Activated naive CD4-positive, alpha-beta T cell treated with anti-CD3 and anti-CD28 coated beads, Interleukin-2, amount 50 U/mL, for 72 hours (primary cell): ENCODE results near the gene SCIN. TPM values are rescaled to one million over a fixed set of nuclear protein-coding genes. Genes with fewer than 3 reads are reported as not detected.
A peak's percentile ranks its signal among the peaks of the same experiment; 100 is the strongest.
"Not testable (repeated sequence)": the region's sequence is repeated elsewhere in the genome, so short reads cannot be mapped to it uniquely, and the experiment has no call there.

Experiments used
- ATAC-seq, 2 donors: fragments of 150-1000 bp; cut with Tn5 transposase; 2 replicates each; pipeline ENCODE4 v1.10.0; 2021; ENCODE audit warnings: mild to moderate bottlenecking in 2 of 2, moderate library complexity in 2 of 2
- DNase-seq, 2 donors: peaks; one replicate each; pipeline ENCODE4 v3.0.0; 2021 to 2022; ENCODE audit warnings: low spot score in 2 of 2
- H3K27ac Mint-ChIP-seq, 2 donors: one replicate each; pipeline ENCODE4 v1.8.0; 2022; ENCODE audit warnings: mild to moderate bottlenecking in 2 of 2, mixed read lengths in 2 of 2
- H3K36me3 Mint-ChIP-seq, 2 donors: one replicate each; pipeline ENCODE4 v1.8.0; 2022; ENCODE audit warnings: mixed read lengths in 2 of 2
- H3K9me3 Mint-ChIP-seq, 2 donors: one replicate each; pipeline ENCODE4 v1.8.0; 2022; ENCODE audit warnings: mixed read lengths in 2 of 2
- total RNA-seq, 2 donors: library from RNA; stranded (reverse); gene quantifications; one replicate each; pipeline ENCODE4 v1.2.3, GENCODE V29; 2022

The SCIN gene
- under 1 TPM in 1 of 2 donors, not detected in 1; 0.80 TPM for total RNA-seq

DNA sequence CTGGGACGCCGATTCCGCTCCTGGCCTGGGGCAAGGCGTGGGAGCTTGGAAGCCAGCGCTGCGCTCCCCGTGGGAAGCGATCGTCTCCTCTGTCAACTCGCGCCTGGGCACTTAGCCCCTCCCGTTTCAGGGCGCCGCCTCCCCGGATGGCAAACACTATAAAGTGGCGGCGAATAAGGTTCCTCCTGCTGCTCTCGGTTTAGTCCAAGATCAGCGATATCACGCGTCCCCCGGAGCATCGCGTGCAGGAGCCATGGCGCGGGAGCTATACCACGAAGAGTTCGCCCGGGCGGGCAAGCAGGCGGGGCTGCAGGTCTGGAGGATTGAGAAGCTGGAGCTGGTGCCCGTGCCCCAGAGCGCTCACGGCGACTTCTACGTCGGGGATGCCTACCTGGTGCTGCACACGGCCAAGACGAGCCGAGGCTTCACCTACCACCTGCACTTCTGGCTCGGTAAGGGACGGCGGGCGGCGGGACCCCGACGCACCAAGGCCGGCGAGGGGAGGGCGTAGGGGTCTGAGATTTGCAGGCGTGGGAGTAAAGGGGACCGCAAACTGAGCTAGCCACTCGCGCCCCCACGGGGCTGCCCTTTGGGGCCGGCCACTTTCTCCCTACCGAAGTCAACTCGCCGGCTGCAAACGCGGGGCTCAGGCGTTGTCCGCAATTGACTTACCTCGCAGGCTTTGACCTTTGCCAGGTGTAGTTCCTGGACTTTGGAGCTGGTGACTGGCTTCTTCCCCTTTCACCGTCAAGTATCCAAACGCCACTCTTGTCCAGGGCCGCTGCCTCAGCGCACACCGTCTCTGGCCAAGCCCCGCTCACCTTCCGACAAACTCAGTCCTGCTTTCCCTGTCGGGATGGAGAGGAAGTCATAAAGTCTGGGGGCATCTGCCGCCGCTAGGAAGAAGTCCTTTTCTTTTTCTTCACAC is at the start of gene SCIN:
Gene SCIN, plus strand, starts transcription at position 187 of the 928 bp plus-strand sequence. Its CDS starts 67 bp downstream, at position 254.
- ATAC-seq = peak; percentile 41 to 77
- Mint-ChIP-seq H3K27ac (no peak within 1 kb of the TSS), H3K36me3 (no peaks in the 10 kb centered on the region), H3K9me3 (no peaks in the 10 kb centered on the region)
- DNase-seq = peak in 1 of 2 donors; percentile 7

DNA sequence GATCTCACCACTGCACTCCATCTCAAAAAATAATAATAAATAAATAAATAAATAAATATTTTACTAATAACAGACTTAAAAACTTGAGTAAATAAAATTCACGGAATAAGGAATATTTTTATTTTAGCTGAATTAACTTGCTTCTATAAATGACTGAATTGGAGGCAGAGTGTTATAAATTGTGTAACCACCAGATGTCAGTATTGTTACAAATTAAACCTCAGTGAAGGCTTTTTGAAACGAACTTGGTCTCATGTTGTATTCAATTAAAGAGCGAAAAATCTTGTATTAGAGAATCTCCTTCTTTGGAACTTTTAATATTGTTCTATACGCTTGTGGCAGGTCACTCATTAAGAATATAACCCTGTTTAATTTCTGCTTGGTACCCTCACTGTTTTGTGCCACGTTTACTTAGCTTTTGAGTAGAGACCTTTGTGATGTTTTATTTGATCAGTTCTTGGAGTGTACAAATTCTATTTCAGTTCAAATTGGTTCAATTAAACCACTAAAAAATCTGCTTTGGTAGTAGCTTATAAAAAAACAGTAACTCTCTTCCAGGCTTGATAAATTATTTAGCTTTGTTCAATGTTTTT is 45.6 kb upstream of the SCIN start:
- Mint-ChIP-seq H3K9me3 (no peaks in the 10 kb centered on the region), H3K36me3 (no peaks in the 10 kb centered on the region), H3K27ac (no peak overlapping the region)
- DNase-seq (no peak), ATAC-seq (peak in 1 of 2 donors; percentile 43)

- not testable (repeated sequence) for ATAC-seq, H3K9me3 Mint-ChIP-seq, H3K36me3 Mint-ChIP-seq, H3K27ac Mint-ChIP-seq, DNase-seq
Observed at GRCh38 chr7:12526693-12527092, 43.8 kb upstream of the SCIN start.

DNA sequence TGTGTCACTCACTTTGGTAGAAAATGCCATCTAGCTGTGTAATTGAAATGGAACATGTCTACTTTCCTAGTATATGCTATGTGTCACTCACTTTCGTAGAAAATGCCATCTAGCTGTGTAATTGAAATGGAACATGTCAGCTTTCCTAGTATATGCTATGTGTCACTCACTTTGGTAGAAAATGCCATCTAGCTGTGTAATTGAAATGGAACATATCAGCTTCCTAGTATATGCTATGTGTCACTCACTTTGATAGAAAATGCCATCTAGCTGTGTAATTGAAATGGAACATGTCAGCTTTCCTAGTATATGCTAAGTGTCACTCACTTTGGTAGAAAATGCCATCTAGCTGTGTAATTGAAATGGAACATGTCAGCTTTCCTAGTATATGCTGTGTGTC is 42.9 kb upstream of the SCIN start:
- not testable (repeated sequence) for H3K9me3 Mint-ChIP-seq, H3K27ac Mint-ChIP-seq, ATAC-seq, H3K36me3 Mint-ChIP-seq, DNase-seq

DNA sequence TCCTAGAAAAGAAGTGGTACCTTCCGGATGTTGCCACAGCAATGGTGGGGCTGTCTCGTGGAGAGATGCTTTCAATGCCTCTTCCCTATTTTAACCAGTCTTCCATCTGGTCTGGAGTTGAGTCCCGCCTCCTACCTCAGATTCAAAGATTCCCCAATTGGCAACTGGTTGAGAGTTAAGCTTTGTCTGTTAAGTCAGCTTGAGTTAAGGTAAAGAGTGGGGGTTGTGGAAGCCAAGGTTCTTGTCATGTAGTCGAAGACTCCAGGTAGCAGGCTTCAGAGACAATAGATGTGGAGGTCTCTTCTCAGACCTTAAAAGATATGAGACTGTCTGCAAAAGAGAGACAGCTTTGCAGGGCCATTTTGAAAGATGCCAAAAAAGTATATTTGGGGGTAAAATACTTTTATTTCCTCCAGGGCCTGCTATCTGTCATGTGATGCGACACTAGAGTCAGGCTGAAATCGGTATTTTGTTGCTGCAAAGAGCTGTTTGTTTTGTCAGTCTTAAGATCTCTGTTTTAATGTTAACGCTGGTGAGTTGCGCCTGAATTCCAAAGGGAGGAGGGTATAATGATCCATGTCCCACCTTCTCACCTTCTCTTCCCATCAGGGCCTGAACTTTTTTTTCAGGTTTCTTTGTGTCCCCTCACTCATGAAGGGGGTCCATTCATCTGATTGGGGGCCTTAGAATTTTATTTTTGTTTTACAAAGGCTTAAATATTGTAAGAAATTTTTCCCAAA is 40.4 kb upstream of the SCIN start:
- H3K36me3 Mint-ChIP-seq = no peaks in the 10 kb centered on the region
- DNase-seq = no peak
- H3K9me3 Mint-ChIP-seq = no peaks in the 10 kb centered on the region
- H3K27ac Mint-ChIP-seq = no peak overlapping the region
- no peak for ATAC-seq

DNA sequence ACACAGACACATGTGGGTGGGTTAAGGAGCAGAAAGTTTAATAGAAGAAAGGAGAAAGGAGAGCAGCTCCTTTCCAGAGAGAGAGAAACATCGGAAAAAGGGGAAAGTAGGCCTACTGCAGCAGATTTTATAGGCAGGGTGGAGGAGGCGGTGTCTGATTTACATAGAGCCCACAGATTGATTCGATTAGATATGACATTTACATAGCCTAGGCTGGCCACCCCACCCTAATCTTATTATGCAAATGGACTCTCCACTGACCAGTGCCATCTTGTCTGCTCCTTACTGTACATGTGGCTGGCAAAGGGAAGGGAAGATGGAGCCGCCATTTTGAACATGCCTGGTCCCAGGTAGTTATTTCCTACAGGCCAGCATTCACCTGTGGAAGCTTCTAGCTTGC is 38.7 kb upstream of the SCIN start:
- H3K36me3 Mint-ChIP-seq = no peaks in the 10 kb centered on the region
- no peak for ATAC-seq

DNA sequence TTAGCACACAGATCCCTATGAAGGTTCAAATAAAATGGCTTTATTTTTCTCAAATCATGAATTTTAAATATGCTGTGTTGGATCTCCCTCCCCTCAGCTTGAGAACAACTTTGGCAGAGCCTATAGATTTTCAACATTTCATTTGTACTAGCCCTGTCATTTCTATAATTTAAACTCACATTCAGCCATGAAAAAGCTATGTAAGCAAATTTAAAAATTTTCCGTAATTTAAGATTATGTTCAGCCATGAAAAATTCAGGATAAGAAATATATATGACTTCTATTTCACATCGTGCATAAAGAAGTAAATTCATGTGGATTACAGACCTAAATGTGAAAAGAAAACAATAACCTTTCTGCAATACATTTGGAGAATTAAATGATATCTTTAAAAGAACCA is 36.5 kb upstream of the SCIN start:
- no peak for DNase-seq
- no peaks in the 10 kb centered on the region for H3K36me3 Mint-ChIP-seq
- no peak overlapping the region for H3K27ac Mint-ChIP-seq
- H3K9me3 Mint-ChIP-seq = no peaks in the 10 kb centered on the region
- no peak for ATAC-seq

More for the DNA sequence above, 38.7 kb upstream of the SCIN start:
- DNase-seq = no peak
- H3K9me3 Mint-ChIP-seq = no peaks in the 10 kb centered on the region
- H3K27ac Mint-ChIP-seq = no peak overlapping the region

DNA sequence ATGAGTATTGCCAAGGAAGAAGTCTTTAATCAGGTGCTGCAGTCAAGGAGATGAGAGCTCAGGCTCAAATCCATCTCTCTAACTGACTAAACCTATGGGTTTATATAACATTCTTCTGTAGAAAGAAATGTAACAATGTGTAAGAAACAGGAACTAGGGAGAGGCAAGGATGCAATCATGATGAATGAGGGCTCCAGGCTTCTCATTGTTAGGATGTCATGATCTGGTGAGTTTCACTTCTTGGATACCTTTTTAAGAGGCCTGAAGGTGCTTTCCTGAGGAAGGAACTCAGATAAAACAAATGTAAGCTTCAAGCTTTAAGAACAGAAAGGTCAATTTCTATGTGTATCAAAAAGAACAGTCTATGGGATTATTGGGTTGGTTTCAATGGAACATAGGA is 30.8 kb upstream of the SCIN start:
- Mint-ChIP-seq H3K9me3 (no peaks in the 10 kb centered on the region), H3K27ac (no peak overlapping the region), H3K36me3 (no peaks in the 10 kb centered on the region)
- DNase-seq (no peak), ATAC-seq (no peak)

- no peak overlapping the region for H3K27ac Mint-ChIP-seq
- no peaks in the 10 kb centered on the region for H3K9me3 Mint-ChIP-seq
- ATAC-seq = no peak
- DNase-seq = no peak
- H3K36me3 Mint-ChIP-seq = no peaks in the 10 kb centered on the region
Observed at GRCh38 chr7:12540850-12541249, 29.7 kb upstream of the SCIN start.

DNA sequence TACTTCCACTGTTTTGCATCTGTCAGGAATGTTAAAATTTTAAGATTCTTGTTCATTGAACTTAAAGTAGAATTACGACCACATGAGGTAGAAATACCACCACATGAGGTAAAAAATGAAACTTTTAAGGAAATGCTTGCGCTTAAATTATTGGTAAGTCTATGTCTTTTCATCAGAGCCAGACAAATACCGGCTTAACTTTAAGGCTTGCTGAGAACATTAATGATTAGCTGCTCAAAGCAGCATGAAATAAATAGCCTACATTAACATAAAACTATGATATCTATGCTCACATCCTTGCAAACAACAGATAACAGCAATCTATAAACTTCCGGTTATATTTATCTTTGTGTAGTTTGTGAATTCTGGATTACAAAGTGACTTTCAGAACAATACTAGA is 26.9 kb upstream of the SCIN start:
- no peaks in the 10 kb centered on the region for H3K36me3 Mint-ChIP-seq
- ATAC-seq (no peak), DNase-seq (no peak)
- H3K9me3 Mint-ChIP-seq = no peaks in the 10 kb centered on the region
- no peak overlapping the region for H3K27ac Mint-ChIP-seq

GRCh38 chr7:12549106-12549505 is 21.4 kb upstream of the SCIN start:
- ATAC-seq (no peak), DNase-seq (no peak)
- Mint-ChIP-seq H3K27ac (no peak overlapping the region), H3K9me3 (no peaks in the 10 kb centered on the region), H3K36me3 (no peaks in the 10 kb centered on the region)

DNA sequence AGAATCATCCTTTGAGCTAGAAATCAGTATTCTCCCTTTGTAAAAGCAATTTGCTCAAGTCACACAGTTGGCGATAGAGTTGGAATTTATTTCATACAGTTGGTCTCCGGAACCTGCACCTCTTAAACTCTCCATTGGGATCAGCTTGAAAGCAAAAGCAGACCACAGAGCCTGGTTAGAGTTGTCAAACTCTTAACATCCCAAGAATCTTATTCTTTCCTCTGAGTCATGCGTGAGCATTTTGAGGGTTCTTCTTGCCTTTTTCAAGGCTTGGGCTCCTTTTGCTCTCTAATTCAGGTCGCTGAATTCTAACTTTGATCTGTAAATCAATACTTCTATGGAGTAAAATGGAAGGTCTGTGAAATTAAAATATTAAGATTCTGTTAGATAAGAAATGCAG is 19.6 kb upstream of the SCIN start:
- DNase-seq (no peak), ATAC-seq (no peak)
- no peak overlapping the region for H3K27ac Mint-ChIP-seq
- H3K36me3 Mint-ChIP-seq = no peaks in the 10 kb centered on the region
- H3K9me3 Mint-ChIP-seq = no peaks in the 10 kb centered on the region

GRCh38 chr7:12552876-12553275 is 17.6 kb upstream of the SCIN start:
- Mint-ChIP-seq H3K27ac (no peak overlapping the region), H3K9me3 (peaks cover 4% of the 10 kb centered on the region in 2 donors), H3K36me3 (peaks cover 0 to 5% of the 10 kb centered on the region in 2 donors)
- ATAC-seq (no peak), DNase-seq (no peak)

GRCh38 chr7:12553416-12553815 is 17.1 kb upstream of the SCIN start:
- peaks cover 0 to 5% of the 10 kb centered on the region in 2 donors for H3K36me3 Mint-ChIP-seq
- H3K27ac Mint-ChIP-seq = no peak overlapping the region
- DNase-seq (no peak), ATAC-seq (no peak)
- peaks cover 4% of the 10 kb centered on the region in 2 donors for H3K9me3 Mint-ChIP-seq

DNA sequence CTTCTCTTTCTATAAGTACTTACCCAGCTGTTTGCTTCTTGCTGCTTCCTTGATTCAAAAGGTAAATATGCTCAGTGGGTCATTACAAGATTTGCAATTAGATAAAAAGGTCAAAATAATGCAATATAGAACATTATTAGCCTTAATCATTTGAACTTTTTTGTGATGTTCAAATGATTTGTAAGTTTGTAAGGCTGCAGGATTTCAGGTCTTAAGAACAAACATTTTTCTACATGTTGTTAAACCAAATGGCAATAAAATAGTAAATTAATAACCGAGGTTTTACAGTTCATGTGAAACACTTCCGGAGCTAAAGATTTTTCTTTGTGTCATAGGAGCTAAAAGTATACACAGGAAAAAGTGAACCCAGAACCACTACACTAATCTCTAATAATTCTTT is 16.2 kb upstream of the SCIN start:
- no peak for ATAC-seq
- Mint-ChIP-seq H3K27ac (no peak overlapping the region), H3K36me3 (peaks cover 0 to 5% of the 10 kb centered on the region in 2 donors), H3K9me3 (peaks cover 4% of the 10 kb centered on the region in 2 donors)
- DNase-seq = no peak

DNA sequence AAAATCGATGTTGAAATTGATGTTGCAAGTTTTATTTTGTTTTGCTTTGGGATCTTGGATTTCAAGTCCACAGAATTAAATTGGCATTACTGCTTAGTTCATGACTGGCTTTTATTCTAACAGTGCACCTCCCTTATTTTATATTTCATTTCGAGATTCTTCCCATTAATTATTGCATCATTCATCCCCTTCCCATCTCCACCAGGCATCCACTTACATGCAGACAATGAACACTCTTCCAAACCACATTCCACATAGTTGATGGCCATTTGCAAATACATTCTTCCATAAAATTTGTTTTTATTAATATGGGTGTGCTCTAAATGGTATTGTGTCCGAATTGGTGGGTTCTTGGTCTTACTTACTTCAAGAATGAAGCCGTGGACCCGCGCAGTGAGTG is 15.6 kb upstream of the SCIN start:
- Mint-ChIP-seq H3K27ac (no peak overlapping the region), H3K36me3 (peaks cover 0 to 5% of the 10 kb centered on the region in 2 donors), H3K9me3 (peaks cover 4% of the 10 kb centered on the region in 2 donors)
- DNase-seq = no peak
- ATAC-seq = no peak

- ATAC-seq, DNase-seq, H3K9me3 Mint-ChIP-seq, H3K27ac Mint-ChIP-seq, H3K36me3 Mint-ChIP-seq: not testable (repeated sequence)
Observed at GRCh38 chr7:12555695-12556094, 14.8 kb upstream of the SCIN start.
